NCI-H2171 (cell line): ENCODE results near the gene SLC35B4.

Experiments used
- DNase-seq: peaks from one replicate; lab custom pipeline; 2025; lab: John Stamatoyannopoulos, UW

SLC35B4 gene, protein sequence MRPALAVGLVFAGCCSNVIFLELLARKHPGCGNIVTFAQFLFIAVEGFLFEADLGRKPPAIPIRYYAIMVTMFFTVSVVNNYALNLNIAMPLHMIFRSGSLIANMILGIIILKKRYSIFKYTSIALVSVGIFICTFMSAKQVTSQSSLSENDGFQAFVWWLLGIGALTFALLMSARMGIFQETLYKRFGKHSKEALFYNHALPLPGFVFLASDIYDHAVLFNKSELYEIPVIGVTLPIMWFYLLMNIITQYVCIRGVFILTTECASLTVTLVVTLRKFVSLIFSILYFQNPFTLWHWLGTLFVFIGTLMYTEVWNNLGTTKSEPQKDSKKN

DNA sequence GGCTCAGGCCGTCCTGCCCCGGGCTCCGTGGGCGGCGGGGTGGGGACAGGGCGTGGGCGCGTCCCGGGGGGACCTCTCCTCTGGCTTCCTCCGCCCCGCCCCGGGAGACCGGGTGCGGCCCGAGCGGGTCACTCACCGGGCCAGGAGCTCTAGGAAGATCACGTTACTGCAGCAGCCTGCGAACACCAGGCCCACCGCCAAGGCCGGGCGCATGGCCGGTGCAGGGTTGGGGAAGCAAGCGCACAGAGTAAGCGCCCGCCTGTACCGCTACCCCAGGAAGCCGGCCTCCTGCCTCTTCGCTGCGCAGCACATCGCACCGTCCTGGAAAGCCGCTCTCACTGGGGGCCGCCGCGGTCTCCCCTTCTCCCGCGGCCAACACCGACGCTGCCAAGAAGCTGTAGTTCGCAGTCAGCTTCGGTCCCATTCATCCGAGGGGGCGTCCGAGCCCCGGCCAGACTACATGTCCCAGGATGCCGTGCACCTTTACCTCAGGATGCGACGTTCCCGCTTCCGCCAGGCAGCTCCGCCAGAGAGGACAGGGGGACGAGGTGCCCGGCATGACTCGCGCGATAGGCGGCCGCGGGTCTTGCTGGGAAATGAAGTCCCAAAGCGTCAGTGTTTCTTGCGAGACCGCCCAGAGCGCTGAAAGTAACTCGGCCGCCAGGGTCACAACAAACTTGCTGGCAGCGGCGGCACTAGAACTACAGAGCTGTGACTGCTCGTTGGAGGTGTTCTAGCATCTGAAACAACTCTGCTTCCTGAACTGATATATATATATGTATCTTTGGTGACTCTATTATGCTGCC is at the start of gene SLC35B4:
TSS of gene SLC35B4 (minus strand) at position 392 of the 806 bp plus-strand sequence. CDS start at position 213, 179 bp downstream.
- DNase-seq = peak; percentile 94

DNA sequence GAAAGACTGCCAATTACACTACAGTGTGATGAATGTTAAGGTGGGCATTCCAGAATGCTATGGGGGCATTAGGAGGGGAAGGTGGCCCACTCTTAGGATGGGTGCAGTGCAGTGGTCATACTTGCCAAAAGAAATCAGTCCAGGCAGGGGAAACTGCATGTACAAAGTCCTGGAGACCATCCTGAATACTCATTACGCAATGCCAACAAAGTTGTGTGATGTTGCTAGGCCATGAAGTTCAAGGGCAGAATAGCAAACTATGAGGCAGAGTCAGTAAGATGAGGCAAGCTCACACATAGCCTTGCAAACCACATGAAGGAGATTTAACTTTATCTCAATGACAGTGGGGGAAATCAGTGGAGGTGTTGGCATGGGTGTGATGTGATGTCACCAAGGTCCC is 49.8 kb upstream of the SLC35B4 start:
- no peak for DNase-seq

DNA sequence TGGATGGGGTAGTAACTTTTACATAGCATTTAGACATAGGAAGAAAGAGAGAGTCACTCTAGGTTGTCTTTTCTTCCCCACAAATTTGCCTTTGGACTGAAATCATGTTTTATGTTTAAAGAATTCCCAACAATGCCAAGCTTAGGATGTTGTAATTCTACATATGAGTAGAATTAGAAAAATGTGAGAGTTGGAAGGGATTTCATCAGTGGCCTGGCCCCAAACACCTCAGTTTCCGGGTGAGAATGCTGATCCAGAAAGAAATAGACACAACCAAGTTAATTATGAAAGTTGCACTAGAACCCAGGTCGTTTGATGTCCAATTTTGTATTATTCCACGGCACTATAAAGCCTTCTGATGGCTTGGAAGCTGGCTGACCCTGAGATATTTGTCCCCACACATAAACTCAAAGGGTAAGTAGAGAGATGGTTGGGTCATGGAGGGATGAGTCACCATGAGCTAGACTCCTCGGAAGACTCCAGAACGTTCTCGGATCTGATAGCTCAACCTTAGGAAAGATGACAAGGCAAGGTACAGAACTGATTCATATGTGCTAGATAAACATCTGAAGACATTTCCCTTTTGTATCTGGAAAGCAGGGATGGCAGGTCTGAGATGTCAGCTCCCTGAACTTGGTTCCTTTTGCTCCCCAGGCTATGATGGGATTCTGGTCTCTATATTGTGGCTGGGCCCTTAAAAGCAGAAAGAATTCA is 48.8 kb upstream of the SLC35B4 start:
- DNase-seq = no peak

DNA sequence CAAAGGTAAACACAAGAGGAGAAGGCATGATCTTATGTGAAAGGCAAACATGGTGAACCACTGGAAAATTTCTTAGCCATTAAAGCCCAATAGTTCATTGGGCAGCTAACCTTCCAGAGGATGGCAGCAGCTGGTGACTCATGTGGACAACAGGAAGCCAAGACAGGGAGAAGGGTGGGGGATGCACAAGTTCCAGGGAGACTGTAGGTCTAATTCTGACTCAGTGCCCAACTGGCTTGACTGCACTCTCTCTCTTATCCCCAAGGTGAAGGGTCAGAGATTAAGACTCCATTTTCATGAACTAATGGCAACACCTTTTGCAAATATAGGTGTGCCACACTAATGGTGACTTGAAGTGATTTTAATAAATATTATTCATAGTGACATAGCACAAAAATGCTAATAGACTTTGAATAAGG is 47.9 kb upstream of the SLC35B4 start:
- no peak for DNase-seq

DNA sequence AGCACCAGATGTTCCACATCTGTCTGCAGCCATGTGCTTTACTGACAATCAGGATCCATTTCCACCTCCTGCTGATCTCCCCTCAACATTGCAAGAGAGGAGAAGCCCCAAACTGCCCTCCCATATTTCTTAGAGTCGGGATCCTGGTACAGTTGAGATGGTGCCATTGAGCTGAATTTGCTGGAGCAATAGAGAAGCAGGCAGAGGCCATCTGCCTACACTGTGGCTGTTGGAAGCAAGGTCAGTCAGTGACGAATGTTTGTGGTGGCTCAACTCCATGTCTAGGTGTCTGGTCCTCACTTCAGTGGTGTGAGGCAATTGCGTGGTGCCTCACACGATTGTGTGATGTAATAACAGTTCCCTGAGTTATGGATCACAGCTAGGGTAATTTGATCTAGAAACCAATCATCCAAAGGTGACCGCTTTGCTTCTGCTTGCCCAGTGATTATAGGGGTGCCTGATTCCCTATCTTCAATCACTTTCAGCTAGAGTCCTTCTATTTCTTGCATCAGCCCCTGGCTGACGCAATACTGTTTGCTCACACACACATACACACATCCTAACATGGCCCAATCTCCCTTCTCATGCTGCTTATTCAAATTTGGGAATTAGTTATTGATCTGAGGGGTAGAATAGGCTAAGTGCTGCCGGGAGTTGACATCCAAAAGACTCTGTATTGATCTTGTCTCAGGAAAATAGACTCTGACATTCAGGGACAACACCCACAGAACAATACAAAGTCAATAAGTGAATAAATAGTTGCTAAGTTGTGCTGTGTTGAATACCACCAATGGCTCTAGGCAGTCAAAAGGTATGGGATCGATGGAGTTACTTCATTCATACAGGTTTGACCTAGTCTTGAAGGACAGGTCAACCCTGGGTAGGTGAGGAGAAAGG is 46.1 kb upstream of the SLC35B4 start:
- no peak for DNase-seq

DNA sequence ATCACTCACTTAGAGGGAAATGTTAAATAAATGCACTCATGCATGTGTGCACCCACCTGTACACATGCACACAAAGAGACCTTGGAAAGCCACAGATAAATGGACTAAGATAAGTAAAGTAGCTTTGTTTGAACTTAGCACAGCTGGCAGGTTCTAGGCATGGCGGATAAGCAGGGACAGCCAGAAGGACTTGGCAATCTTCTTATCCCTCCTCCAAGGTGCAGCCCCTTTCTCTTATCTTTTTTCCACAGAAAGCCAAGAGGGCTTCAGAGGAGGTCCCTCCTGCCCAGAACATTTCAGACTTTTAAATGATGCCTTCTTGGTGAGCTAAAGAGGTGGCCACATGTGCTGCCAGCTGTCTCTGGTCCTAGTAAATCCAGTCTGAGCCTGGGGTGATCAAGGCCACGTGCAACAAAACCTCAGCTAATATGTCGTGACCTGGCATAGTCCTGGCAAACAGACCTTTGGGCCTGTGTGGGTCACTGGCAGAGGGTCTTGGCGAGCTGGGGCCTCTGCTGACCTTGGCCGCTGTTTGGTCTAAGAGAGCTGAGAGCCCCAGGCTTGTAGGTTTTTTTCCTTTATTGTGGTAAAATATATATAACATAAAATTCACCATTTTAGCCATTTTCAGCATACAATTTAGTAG is 43.2 kb upstream of the SLC35B4 start:
- DNase-seq = no peak

DNA sequence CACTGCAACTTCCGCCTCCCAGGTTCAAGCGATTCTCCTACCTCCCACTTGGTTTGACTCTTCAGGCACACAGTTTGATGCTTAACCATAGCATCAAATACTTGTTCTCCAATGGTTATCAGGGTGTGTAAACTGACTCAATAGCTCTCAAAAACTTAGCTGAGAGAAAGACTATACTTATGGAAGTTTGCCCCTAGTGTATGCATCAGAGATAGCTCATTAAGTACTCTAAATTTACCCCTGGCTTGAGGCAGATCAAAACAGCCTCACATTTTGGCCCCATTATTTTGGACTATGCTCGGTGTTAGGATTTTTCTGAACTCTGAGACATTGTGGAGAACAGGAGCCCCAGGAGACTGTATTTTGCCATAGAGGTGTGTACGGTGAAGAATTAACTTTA is 40.8 kb upstream of the SLC35B4 start:
- no peak for DNase-seq

DNA sequence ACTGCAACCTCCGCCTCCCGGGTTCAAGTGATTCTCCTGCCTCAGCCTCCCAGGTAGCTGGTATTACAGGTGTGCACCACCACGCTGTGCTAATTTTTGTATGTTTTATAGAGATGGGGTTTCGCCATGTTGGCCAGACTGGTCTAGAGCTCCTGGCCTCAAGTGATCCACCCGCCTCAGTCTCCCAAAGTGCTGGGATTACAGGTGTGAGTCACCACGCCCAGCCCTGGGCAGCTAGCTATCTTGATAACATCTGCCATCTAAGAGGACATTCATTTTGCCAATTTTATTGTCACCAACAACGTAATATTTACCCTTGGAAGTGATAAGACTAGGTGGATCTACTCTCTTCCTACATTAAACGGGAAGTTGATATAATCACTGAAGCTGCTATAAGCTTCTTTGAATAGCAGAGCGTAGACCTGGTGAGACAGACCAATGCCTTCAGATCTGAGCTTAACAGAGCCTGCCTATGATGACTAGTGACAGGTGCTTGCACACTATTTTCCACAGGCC is 39.7 kb upstream of the SLC35B4 start:
- DNase-seq = no peak

DNA sequence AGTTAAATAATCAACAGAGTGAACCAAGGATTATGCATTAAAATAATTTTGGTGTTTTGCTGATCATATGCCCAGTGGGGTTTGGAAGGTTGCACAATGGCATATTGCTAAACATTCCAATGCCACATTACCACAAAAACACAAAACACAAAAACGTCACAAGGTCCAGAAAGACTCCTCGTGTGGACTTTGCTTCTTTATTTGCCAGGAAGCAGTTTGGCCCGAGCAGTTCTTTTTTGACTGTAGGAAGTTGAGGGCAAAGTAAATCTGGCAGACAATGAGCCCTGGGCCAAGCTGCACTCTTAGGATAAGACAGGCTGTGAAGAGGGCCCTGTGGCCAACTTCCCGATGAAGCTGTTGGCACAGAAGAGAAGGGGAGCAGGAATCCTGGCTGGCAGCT is 39.2 kb upstream of the SLC35B4 start:
- no peak for DNase-seq

DNA sequence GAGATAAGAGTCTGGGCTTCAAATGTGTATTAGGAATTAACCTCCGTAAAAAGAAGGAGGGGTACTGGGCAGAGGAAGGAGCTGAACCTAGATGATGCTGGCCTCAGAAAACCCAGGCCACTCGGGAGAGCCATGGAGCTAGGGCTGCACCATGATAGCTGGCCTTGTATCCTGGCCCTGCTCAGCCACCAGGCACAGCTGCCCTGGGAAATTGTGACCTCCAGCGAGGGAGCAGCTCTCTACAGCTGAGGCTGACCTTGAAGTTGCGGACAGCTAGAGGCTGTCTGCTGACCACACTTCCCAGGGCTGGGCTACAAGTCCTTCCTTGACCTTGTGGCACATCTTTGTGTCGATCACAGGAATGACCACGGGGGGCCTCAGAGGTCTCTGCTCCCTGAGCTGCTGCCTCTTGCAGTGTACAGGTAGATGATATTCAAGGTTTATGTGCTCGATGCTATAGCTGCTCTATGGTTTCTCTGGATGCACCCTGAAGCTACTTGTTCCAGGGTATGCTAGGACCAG is 38.3 kb upstream of the SLC35B4 start:
- DNase-seq = no peak

DNA sequence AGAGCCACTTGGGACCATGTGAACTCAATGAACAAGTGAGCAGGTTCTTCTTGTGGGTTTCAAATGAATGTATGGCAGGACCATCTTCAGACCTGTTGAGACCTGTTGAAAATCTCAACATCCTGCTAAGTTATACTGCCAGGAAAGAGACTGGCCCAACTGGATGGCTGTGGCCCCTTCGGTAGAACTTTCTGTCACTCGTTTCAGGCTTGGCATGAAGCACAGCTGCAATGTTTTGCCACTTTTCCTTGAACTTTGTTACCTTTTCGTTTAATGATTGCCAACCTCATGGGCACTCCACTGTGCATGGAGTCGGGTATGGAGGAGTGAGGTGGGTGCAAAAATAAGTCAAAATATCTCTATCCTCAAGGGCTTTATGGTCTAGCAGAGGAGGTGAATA is 36.7 kb upstream of the SLC35B4 start:
- no peak for DNase-seq

DNA sequence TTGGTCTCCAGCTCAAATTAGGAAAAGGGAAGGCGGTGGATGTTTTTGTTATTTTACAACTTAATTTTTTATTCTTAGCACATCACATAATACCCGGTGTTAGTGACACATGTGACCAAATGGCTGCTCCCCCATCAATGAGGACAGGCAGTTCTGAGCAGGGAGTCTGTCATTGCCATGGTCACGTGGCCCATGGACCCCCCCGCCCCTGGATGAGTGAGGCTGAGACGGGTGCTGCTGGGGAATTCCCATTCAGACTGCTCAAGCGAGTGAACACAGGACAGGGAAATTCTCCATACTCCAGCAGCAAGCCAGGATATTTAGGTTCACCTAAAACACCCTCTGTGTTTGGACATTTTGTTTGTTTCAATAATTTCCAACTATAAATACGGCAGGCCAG is 34.7 kb upstream of the SLC35B4 start:
- no peak for DNase-seq

DNA sequence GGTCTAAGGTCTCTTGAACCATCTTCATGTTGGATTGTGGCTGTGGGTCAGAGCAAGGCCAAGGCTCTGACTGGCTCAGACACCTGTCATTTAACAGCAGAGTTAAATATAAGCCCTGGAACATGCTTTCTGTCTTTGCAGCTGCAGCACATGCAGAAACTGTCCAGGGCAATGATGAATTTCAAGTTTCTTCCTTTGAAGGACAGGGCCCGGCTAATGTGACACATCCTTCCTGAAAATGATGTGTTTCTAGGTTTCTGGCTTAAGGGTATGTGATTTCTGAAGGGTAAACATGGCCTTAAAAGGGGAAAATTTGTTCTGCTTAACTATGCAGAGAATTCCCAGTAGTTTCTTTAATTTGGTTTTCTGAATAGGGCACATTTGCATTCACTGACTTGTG is 34.0 kb upstream of the SLC35B4 start:
- no peak for DNase-seq

DNA sequence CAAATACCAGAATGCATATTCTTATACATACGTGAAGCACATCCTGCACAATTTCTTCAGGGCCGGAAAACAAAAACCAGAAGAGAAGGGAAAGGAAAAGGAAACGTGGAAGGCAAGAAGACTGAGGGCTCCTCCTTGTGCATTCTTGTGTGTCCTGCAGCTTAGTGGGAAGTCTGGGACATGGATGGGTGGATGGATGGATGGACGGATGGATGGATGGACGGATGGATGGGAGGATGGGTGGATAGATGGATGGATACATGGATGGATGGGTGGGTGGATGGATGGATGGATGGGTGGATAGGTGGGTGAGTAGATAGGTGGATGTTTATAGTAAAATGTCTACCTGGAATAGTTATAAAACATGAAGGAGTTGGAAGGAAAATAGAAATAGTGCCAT is 30.8 kb upstream of the SLC35B4 start:
- DNase-seq = no peak

DNA sequence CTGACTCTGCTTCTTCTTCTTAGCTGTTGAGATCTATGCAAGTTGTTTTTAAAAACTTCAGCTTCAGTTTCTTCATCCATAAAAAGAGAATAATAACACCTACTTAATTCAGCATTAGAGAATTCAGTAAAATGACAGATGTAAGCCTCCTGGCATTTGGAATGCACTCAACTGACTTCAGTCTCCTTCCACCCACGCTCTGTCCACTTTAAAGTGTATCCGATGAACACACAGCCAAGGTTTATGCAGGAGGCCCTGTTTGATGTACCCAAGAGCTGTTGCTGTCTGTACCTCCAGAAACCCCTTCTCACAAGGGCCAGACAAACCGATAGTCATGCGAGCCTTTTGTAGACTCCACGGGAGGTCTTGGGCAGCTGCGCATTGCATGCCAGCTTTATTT is 27.1 kb upstream of the SLC35B4 start:
- no peak for DNase-seq

DNA sequence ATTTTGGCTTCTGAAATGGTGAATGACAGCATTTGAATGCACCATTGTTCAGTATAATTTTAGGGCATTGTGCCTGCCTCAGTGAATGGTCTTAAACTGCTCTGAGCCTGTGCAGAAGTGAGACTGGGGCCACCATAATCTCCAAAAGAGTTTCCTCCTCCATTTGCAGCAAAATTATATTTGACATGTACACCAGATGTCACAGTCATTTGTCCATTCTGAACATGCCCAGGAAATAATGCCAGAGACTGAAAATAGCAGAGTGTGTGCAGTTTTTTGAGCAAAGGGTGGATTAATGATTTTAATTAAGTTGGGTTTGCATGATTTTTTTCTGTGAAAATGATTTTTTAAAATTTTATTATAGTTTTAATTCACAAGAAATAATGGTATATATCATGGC is 26.4 kb upstream of the SLC35B4 start:
- no peak for DNase-seq

DNA sequence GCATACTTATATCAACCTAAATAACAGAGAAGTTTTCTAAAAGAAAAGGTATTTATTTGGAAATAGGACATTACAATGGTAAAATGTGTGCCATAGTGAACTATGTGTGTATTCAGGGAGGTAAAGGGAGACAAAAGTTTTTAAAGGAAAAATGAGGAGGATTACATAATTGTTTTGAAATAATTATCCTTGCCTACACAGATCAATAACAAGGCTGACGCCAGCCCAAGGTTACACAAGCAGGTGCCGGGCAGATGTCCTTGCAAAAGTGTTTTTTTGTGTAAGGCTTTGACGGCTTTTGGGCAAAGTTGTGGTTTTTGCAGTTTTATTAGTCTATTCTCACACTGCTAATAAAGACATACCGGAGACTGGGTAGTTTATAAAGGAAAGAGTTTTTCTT is 22.7 kb upstream of the SLC35B4 start:
- DNase-seq = no peak

DNA sequence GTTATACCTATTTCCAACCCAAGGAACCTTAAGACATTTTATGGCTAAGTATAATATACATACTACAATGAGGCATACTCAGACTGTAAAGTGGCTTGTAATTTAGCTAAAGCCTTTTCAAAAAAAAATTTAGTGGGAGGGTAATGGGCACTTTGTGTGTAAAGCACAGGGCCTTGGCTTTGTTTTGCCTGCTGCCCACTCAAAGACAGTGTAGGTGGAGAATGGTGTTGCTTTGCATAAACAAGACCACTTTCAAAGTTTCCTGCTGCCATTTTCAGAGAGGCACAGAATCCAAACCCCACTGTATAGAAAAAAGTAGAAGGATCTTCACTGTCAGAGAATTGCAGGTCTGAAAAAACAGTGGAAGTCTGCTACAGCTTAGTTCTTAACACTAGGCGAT is 21.2 kb upstream of the SLC35B4 start:
- no peak for DNase-seq

DNA sequence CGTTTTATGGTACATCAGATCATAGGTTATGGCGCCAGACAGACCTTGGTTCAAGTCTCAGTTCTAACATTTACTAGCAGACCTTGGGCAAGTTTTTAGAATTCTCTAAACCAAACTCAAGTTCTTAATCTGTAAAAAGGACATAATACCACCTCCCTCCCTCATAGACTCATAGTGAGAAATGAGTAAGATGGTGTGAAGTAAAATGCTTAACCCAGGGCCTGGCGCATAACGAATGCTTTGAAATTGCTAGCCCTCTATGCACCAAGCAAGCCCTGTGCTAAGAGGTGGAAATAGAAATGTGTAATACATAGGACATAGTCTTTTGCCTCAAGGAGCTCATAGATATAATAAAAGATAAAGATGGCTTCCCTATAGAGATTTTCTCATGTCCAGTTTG is 17.7 kb upstream of the SLC35B4 start:
- no peak for DNase-seq

DNA sequence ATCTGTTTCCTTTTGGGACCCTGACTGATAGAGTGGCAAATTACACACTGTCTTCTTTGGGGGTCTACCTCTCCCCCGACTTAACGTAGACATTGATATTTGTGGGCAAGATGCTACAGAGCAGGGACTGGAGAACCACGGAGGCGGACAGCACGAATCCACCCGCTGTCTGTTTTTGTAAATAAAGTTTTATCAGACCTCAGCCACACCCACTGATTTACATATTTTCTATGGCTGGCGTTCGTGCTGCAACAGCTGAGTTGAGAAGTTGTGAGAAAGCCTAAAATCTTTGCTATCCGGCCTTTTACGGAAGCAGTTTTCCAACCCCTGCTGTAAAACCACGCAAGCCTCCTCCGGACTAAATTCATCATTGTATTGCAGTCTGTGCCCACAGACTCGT is 17.2 kb upstream of the SLC35B4 start:
- no peak for DNase-seq

DNA sequence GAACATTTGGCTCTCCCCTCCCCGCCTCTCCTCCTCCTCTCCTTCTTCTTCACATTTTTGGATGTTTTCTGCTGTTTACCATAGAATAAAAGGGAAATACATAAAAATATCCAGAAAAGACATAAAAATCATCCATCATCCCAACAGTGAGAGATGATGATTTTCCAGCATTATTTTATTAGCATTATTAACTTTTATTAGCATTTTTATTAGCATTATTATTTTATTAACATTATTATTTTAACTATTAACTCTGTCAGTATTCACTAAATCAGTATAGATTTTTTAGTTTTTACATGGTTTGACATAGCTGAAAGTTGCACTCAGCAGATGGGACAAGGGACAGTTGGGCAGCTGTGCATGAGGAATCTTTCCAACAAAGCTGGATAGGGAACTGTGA is 16.2 kb upstream of the SLC35B4 start:
- DNase-seq = no peak
